ENCODE results near the gene CFAP77.

GRCh38 chr9:132605387-132605786 lies 195.4 kb downstream of the CFAP77 start:
- TF ChIP-seq, protein P1, sequence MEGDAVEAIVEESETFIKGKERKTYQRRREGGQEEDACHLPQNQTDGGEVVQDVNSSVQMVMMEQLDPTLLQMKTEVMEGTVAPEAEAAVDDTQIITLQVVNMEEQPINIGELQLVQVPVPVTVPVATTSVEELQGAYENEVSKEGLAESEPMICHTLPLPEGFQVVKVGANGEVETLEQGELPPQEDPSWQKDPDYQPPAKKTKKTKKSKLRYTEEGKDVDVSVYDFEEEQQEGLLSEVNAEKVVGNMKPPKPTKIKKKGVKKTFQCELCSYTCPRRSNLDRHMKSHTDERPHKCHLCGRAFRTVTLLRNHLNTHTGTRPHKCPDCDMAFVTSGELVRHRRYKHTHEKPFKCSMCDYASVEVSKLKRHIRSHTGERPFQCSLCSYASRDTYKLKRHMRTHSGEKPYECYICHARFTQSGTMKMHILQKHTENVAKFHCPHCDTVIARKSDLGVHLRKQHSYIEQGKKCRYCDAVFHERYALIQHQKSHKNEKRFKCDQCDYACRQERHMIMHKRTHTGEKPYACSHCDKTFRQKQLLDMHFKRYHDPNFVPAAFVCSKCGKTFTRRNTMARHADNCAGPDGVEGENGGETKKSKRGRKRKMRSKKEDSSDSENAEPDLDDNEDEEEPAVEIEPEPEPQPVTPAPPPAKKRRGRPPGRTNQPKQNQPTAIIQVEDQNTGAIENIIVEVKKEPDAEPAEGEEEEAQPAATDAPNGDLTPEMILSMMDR (IDR thresholded peaks at IDR 0.05) = no peak
- no peak for TF ChIP-seq POLR2A (IDR thresholded peaks at IDR 0.05)
